DMS53 treated with DMSO at 0.1 percent for 48 hours (cell line): ENCODE measurements around the gene CES2.

ENCODE experiments used
- DNase-seq: peaks from one replicate; lab custom pipeline; 2025; ENCODE audit not compliant: unreplicated experiment; lab: John Stamatoyannopoulos, UW

CES2 gene

GRCh38 chr16:66918803-66919568 is 16.3 kb upstream of the CES2 start, which contains the start of gene CDH16:
TSS of gene CDH16 (minus strand) at chr16:66918885. CDS start at chr16:66918065, 820 bp downstream.
- DNase-seq = peak; percentile 17

- no peak for DNase-seq
Measured at GRCh38 chr16:66919569-66920298, 15.6 kb upstream of the CES2 start.

GRCh38 chr16:66920299-66920590 is 15.1 kb upstream of the CES2 start:
- DNase-seq = no peak

GRCh38 chr16:66920924-66921680 is 14.2 kb upstream of the CES2 start:
- no peak for DNase-seq

- no peak for DNase-seq
Measured at GRCh38 chr16:66921729-66922450, 13.4 kb upstream of the CES2 start.

GRCh38 chr16:66923247-66923731 is 12.0 kb upstream of the CES2 start:
- DNase-seq = no peak

- no peak for DNase-seq
Measured at GRCh38 chr16:66923866-66924265, 11.4 kb upstream of the CES2 start.

- DNase-seq = no peak
Measured at GRCh38 chr16:66924527-66925321, 10.6 kb upstream of the CES2 start.

- DNase-seq = no peak
Measured at GRCh38 chr16:66925322-66925840, 9.9 kb upstream of the CES2 start, which contains the start of gene RRAD. TSS of gene RRAD (minus strand) at chr16:66925535. CDS start at chr16:66925179, 356 bp downstream.

GRCh38 chr16:66926171-66926947 is 9.0 kb upstream of the CES2 start:
- no peak for DNase-seq

- DNase-seq = no peak
Measured at GRCh38 chr16:66926961-66927436, 8.3 kb upstream of the CES2 start.

- DNase-seq = no peak
Measured at GRCh38 chr16:66927918-66928649, 7.2 kb upstream of the CES2 start.

GRCh38 chr16:66928702-66929388 is 6.5 kb upstream of the CES2 start:
- no peak for DNase-seq

GRCh38 chr16:66930189-66930588 is 5.1 kb upstream of the CES2 start:
- DNase-seq = no peak

GRCh38 chr16:66931665-66932064 is 3.7 kb upstream of the CES2 start:
- DNase-seq = no peak

- DNase-seq = no peak
Measured at GRCh38 chr16:66932076-66932475, 3.2 kb upstream of the CES2 start.

- no peak for DNase-seq
Measured at GRCh38 chr16:66933776-66934137, 1.6 kb upstream of the CES2 start.
